K562 (cell line): ENCODE results near the gene P4HB. TPM values are rescaled to one million over a fixed set of nuclear protein-coding genes. Genes with fewer than 3 reads are reported as not detected.

Source experiments
- CEBPB ChIP-seq: fragments of 450-650 bp; IDR thresholded peaks from 2 replicates; pipeline ENCODE4 v1.6.1; 2016; ENCODE audit warnings: missing genetic modification characterization, missing compliant biosample characterization
- GTF3C2 ChIP-seq: IDR thresholded peaks from 3 replicates; pipeline ENCODE4 v1.6.1; 2011; ENCODE audit warnings: borderline replicate concordance, mild to moderate bottlenecking, moderate library complexity; ENCODE audit not compliant: insufficient read length; ENCODE audit errors: extremely low read depth
- MCM2 ChIP-seq: fragments of 450-650 bp; IDR thresholded peaks from 2 replicates; pipeline ENCODE4 v1.6.1; 2017; ENCODE audit warnings: low read depth, mild to moderate bottlenecking
- MIER1 ChIP-seq: fragments of 450-650 bp; IDR thresholded peaks from 2 replicates; pipeline ENCODE4 v1.6.1; 2016; ENCODE audit warnings: antibody characterized with exemption, mild to moderate bottlenecking, low read depth
- NFIX ChIP-seq: fragments of 250-450 bp; sonication (Bioruptor Pico); IDR thresholded peaks from 2 replicates; pipeline ENCODE4 v1.4.0; 2020; ENCODE audit warnings: low read depth, mild to moderate bottlenecking, moderate library complexity
- RBM39 ChIP-seq: fragments of 200-400 bp; formaldehyde crosslinking; optimal IDR thresholded peaks from 2 replicates; pipeline ENCODE3; 2018; ENCODE audit warnings: low read depth, low read length
- RCOR1 ChIP-seq, 2 experiments: IDR thresholded peaks; 2 replicates each; pipeline ENCODE4 v1.6.1; 2012; ENCODE audit warnings: low read depth in 2 of 2, low read length in 2 of 2, borderline replicate concordance in 1 of 2, improper control_type of control experiment in 1 of 2
- SMARCA4 ChIP-seq: fragments of 450-650 bp; IDR thresholded peaks from 2 replicates; pipeline ENCODE4 v1.6.1; 2016
- SP1 ChIP-seq: sonication (generic); formaldehyde crosslinking; IDR thresholded peaks from 2 replicates; pipeline ENCODE4 v1.8.1; 2022; ENCODE audit warnings: mild to moderate bottlenecking, missing genetic modification reagents
- SRSF9 ChIP-seq: fragments of 200-400 bp; formaldehyde crosslinking; IDR thresholded peaks from 2 replicates; pipeline ENCODE4 v1.6.1; 2017; ENCODE audit warnings: low read depth, low read length, borderline replicate concordance
- TRIM24 ChIP-seq, 2 experiments: fragments of 450-650 bp; IDR thresholded peaks; 2 replicates each; pipeline ENCODE4 v1.6.1; 2016
- ZFP36 ChIP-seq: fragments of 150-350 bp; IDR thresholded peaks from 2 replicates; pipeline ENCODE4 v1.6.1; 2018; ENCODE audit warnings: low read length, low read depth; ENCODE audit not compliant: partially characterized antibody
- ZNF695 ChIP-seq: fragments of 450-650 bp; formaldehyde crosslinking; IDR thresholded peaks from 2 replicates; pipeline ENCODE4 v1.4.0; 2020; ENCODE audit warnings: mild to moderate bottlenecking, moderate library complexity
- polyA plus RNA-seq, 8 experiments: library from polyadenylated mRNA; depleted of rRNA in 4 of 8; stranded (reverse) in 5 of 8; unstranded in 3 of 8; fragments of >200 nt; fragmentation: Nextera tagmentation in 2 of 8; fragmentation: Illumina TruSeq in 1 of 8; extraction: Ambion mirVana in 2 of 8; extraction: Trizol in 1 of 8; gene quantifications; 2 replicates each; pipeline versions ENCODE4 v1.2.1 to v1.2.3, GENCODE V29; 2011 to 2014; ENCODE audit warnings: inconsistent platforms in 1 of 8, missing spikeins in 1 of 8
- total RNA-seq, 7 experiments: library from RNA; depleted of rRNA in 6 of 7; stranded (reverse); fragments of >200 nt in 6 of 7; fragmentation: Illumina TruSeq in 2 of 7; extraction: Trizol in 2 of 7; gene quantifications; 2 replicates each; pipeline versions ENCODE4 v1.2.1 to v1.2.3, GENCODE V29; 2011 to 2021; ENCODE audit warnings: low replicate concordance in 1 of 7
- TF ChIP-seq, protein P1 (sequence below): sonication (generic); formaldehyde crosslinking; IDR thresholded peaks from 2 replicates; pipeline ENCODE4 v1.8.0; 2022; ENCODE audit warnings: mild to moderate bottlenecking, low read depth, missing genetic modification reagents
- TF ChIP-seq, protein P2 (sequence below): IDR thresholded peaks from 2 replicates; pipeline ENCODE4 v1.6.1; 2014; ENCODE audit warnings: antibody characterized with exemption
- TF ChIP-seq, protein P3 (sequence below): fragments of 450-650 bp; IDR thresholded peaks from 2 replicates; pipeline ENCODE4 v1.6.1; 2016
- TF ChIP-seq, protein P4 (sequence below): sonication (generic); formaldehyde crosslinking; IDR thresholded peaks from 2 replicates; pipeline ENCODE4 v1.8.1; 2023; ENCODE audit warnings: mild to moderate bottlenecking, missing genetic modification reagents

P4HB gene
- total and polyA plus RNA-seq, 9 of the 15 experiments (the other 6 are each of a cell fraction or from before 2014, with no cell fraction given): 4.4 to 645 (median 325) TPM

- TF ChIP-seq SRSF9 (no peak), SMARCA4 (no peak), MIER1 (0 out of 2 replicates have a peak, but pooled peaks have one; percentile 41), ZFP36 (no peak), NFIX (CRISPR knock-in tag) (no peak), MCM2 (no peak), RBM39 (no peak), TRIM24 (IDR thresholded peaks at IDR 0.05) (no peak), ZNF695 (CRISPR knock-in tag) (no peak), GTF3C2 (no peak), CEBPB (tag) (peak; percentile 34; the same call in 1 of the 2 replicates), SP1 (no peak), RCOR1 (IDR thresholded peaks at IDR 0.05; ENCODE audit: borderline replicate concordance in 1 of 2, low read depth in 2 of 2, low read length in 2 of 2) (no peak)
- TF ChIP-seq, protein P1, sequence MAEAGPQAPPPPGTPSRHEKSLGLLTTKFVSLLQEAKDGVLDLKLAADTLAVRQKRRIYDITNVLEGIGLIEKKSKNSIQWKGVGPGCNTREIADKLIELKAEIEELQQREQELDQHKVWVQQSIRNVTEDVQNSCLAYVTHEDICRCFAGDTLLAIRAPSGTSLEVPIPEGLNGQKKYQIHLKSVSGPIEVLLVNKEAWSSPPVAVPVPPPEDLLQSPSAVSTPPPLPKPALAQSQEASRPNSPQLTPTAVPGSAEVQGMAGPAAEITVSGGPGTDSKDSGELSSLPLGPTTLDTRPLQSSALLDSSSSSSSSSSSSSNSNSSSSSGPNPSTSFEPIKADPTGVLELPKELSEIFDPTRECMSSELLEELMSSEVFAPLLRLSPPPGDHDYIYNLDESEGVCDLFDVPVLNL (CRISPR knock-in tag): no peak
- TF ChIP-seq, protein P2, sequence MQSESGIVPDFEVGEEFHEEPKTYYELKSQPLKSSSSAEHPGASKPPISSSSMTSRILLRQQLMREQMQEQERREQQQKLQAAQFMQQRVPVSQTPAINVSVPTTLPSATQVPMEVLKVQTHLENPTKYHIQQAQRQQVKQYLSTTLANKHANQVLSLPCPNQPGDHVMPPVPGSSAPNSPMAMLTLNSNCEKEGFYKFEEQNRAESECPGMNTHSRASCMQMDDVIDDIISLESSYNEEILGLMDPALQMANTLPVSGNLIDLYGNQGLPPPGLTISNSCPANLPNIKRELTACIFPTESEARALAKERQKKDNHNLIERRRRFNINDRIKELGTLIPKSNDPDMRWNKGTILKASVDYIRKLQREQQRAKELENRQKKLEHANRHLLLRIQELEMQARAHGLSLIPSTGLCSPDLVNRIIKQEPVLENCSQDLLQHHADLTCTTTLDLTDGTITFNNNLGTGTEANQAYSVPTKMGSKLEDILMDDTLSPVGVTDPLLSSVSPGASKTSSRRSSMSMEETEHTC: no peak
- TF ChIP-seq, protein P3, sequence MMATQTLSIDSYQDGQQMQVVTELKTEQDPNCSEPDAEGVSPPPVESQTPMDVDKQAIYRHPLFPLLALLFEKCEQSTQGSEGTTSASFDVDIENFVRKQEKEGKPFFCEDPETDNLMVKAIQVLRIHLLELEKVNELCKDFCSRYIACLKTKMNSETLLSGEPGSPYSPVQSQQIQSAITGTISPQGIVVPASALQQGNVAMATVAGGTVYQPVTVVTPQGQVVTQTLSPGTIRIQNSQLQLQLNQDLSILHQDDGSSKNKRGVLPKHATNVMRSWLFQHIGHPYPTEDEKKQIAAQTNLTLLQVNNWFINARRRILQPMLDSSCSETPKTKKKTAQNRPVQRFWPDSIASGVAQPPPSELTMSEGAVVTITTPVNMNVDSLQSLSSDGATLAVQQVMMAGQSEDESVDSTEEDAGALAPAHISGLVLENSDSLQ: 0 out of 2 replicates have a peak, but pooled peaks have one; percentile 4
- TF ChIP-seq, protein P4, sequence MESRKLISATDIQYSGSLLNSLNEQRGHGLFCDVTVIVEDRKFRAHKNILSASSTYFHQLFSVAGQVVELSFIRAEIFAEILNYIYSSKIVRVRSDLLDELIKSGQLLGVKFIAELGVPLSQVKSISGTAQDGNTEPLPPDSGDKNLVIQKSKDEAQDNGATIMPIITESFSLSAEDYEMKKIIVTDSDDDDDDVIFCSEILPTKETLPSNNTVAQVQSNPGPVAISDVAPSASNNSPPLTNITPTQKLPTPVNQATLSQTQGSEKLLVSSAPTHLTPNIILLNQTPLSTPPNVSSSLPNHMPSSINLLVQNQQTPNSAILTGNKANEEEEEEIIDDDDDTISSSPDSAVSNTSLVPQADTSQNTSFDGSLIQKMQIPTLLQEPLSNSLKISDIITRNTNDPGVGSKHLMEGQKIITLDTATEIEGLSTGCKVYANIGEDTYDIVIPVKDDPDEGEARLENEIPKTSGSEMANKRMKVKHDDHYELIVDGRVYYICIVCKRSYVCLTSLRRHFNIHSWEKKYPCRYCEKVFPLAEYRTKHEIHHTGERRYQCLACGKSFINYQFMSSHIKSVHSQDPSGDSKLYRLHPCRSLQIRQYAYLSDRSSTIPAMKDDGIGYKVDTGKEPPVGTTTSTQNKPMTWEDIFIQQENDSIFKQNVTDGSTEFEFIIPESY (CRISPR knock-in tag): no peak
These were observed 28.3 kb downstream of the P4HB start (continued) for GRCh38 chr17:81831957-81832607.
